GM18499 (cell line): ENCODE measurements around the gene CLN6.
"Not testable (repeated sequence)": the region's sequence is repeated elsewhere in the genome, so short reads cannot be mapped to it uniquely, and the experiment has no call there.

Experiments
- ATAC-seq: cut with Tn5 transposase; IDR thresholded peaks from one replicate; pipeline ENCODE4 v1.9.1; 2021; ENCODE audit warnings: moderate number of reproducible peaks; ENCODE audit not compliant: insufficient read depth, unreplicated experiment

CLN6 gene

GRCh38 chr15:68256675-68257450 is 27.3 kb upstream of the CLN6 start:
- no peak for ATAC-seq

DNA sequence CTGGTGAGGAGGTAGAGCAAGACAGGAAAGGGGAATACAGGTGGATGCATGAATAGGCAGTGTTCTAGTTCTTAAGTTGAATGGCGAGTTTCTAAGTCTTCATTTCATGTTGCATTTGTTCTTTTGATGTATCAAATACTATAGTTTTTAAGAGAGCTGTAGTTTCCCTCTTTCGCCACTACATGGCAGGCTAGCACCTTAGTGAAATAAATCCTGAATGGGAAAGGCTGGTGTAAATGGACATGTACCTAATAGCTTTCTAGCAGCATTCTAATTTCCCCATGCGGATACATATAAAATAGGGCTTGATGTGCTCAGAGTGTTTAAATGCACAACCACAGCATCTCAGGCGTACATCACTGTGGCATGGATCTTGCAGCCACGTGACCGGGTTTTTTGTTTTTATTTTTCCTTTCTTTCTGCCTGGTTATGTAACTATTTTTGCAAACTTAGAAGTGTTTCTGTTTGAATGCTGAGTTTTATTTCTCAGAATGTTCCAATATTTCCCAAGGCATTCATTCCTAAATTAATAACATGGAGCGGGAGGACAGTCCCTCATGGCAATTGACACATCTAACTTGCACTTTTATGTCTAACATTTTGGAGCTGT is 23.5 kb upstream of the CLN6 start:
- ATAC-seq = no peak

DNA sequence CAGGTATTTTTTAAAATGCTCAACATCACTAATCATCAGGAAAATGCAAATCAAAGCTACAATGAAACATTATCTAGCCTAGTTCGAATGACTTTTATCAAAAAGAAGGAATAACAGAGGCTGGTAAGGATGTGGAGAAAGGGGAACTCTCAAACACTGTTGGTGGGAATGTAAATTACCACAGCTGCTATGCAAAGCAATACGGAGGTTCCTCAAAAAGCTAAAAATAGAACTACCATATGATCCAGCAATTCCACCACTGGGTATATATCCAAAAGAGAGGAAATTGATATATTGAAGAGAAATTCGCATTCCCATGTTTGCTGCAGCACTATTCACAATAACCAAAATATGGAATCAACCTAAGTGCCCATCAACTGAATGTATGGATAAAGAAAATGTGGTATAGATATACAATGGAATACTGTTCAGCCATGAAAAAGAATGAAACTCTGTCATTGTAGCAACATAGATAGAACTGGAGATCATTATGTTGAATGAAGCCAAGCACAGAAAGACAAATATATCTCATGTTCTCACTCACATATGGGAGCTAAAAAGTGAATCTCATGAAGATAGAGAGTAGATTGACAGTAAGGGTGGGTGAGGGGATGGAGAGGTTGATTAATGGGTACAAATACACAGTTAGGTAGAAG is 19.7 kb upstream of the CLN6 start:
- ATAC-seq = no peak

- no peak for ATAC-seq
Measured at GRCh38 chr15:68244235-68244634, 14.7 kb upstream of the CLN6 start.

- no peak for ATAC-seq
Measured at GRCh38 chr15:68241088-68241935, 11.8 kb upstream of the CLN6 start.

DNA sequence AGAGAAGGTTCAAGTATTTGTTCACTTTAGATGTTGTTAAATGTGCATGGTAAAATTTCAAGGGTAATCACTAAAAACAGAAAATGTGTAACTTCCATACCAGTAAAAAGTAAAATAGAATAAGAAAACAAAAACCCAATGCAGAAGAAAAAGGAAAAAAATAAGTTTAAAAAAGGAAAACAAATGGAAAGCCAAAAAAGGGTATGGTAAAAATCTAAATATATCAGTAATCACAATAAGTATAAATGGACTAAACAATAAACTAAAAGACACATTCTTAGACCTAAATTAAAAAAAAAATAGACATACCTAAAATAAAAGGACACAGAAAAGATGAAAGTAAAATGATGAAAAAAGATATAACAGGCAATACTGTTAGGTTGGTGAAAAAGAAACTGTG is 9.5 kb upstream of the CLN6 start:
- ATAC-seq = no peak

GRCh38 chr15:68235022-68235421 is 5.5 kb upstream of the CLN6 start:
- no peak for ATAC-seq

DNA sequence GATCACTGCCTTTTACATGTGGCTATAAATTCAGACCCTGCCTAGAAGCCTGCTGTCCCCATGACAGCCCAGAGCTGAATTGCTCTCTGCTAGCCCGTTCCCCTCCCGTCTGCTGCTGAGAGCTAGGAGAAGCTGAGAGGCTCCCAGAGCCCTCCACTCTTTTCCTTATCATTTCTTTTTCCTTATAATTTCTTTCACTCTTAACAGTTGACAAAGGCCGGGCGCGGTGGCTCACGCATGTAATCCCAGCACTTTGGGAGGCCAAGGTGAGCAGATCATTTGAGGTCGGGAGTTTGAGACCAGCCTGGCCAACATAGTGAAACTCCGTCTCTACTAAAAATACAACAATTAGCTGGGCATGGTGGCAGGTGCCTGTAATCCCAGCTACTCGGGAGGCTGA is 5.0 kb upstream of the CLN6 start:
- ATAC-seq = not testable (repeated sequence)

- no peak for ATAC-seq
Measured at GRCh38 chr15:68234060-68234459, 4.5 kb upstream of the CLN6 start.

DNA sequence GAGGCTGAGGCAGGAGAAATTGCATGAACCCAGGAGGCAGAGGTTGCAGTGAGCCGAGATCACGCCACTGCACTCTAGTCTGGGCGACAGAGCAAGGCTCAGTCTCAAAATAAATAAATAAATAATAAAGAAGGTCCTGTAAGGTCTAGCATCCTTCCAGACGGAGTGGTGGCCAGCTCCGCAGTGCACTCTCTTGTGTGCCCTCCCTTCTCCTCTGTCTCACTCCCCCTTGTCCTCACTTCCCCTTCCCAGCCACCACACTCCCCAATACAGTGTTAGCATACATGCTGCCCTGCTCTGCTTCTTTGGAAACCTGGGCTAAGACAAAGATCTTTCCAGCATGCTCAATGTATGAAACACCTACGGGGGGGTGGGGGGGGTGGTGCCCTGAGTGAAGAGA is 3.4 kb upstream of the CLN6 start:
- ATAC-seq = no peak

DNA sequence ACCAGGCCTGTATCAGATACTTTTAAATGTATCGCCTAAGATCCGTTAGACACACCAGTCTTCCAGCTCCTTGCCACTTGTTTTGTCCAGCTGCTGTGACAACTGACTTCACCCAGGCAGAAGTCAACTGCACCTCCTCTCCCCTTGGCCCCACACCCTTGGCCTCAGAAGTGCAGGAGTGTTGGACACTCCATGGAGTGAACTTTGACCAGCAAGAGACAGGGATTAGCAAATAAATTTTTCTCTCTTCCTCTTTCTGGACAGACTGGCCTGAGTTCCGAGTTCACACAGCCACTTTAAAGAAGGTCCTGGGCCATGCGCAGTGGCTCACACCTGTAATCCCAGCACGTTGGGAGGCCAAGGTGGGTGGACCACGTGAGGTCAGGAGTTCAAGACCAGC is 2.9 kb upstream of the CLN6 start:
- ATAC-seq = no peak

- ATAC-seq = no peak
Measured at GRCh38 chr15:68231102-68231818, 1.7 kb upstream of the CLN6 start.

GRCh38 chr15:68230157-68231100 is 901 bp upstream of the CLN6 start:
- no peak for ATAC-seq

- ATAC-seq = no peak
Measured at GRCh38 chr15:68228971-68229385, 550 bp downstream of the CLN6 start.

DNA sequence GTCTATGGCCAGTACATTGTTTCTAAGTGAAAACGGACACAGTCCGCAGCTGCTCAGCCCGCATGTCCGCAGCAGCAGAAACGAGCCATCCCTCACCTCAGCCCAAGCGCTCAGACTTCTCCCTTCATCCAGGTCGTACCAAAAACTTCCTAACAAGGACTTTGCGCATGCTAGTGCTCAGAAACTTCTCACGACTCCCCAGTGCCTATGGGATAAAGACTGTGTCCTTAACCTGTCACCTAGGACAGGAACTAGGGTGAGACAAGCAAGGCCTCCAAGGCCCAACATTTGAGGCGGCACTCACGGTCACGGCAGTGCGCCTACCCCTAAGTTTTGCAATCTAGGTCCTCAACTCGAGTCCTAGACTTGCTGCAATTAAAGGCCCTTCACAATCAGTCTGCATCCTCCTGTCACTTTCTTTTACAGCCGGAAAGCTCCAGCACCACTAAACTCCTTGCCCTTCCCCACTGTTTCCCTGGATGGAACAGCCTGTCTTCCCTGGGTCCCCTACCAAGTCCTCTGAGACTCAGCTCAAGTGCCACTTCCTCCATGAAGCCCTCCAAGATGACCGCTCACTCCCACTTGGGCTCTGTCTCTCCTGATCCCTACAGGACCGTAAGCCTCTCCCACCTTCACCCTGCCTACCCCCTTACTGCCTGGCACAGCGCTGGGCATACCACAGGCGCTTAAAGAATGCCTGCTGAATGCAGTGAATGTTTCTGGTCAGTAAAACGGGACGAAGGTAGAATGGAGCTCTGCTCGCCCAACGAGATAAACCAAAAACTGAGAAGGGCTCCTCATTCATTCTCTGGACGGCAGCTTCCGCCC is 1.2 kb downstream of the CLN6 start:
- no peak for ATAC-seq

- ATAC-seq = no peak
Measured at GRCh38 chr15:68227643-68228142, 1.8 kb downstream of the CLN6 start.

- not testable (repeated sequence) for ATAC-seq
Measured at GRCh38 chr15:68225442-68225841, 4.1 kb downstream of the CLN6 start.
